Trophoblast cell (in vitro differentiated cells and primary cell): Measurements from ENCODE around the gene HLA-DPA1.

Source experiments
- DNase-seq, 2 donors: peaks; one replicate each; pipeline ENCODE4 v3.0.0-alpha.2; 2016
- H2AFZ ChIP-seq: 2 replicates; pipeline ENCODE4 v1.6.1; 2013; ENCODE audit warnings: low read length, moderate library complexity, mild to moderate bottlenecking; ENCODE audit not compliant: insufficient read depth, poor library complexity
- H2AK5ac ChIP-seq: 2 replicates; pipeline ENCODE4 v1.6.1; 2013; ENCODE audit warnings: mild to moderate bottlenecking, low read length
- H2BK120ac ChIP-seq: 2 replicates; pipeline ENCODE4 v1.6.1; 2013; ENCODE audit warnings: low read length, mild to moderate bottlenecking, moderate library complexity; ENCODE audit not compliant: insufficient read depth, poor library complexity
- H2BK12ac ChIP-seq: 2 replicates; pipeline ENCODE4 v1.6.1; 2013; ENCODE audit warnings: mild to moderate bottlenecking, low read length, moderate library complexity
- H2BK5ac ChIP-seq: 2 replicates; pipeline ENCODE4 v1.6.1; 2013; ENCODE audit warnings: low read length, low read depth, moderate library complexity, mild to moderate bottlenecking; ENCODE audit not compliant: poor library complexity
- H3K14ac ChIP-seq: 2 replicates; pipeline ENCODE4 v1.6.1; 2013; ENCODE audit warnings: mild to moderate bottlenecking, low read length
- H3K18ac ChIP-seq: 2 replicates; pipeline ENCODE4 v1.6.1; 2013; ENCODE audit warnings: mild to moderate bottlenecking, low read length
- H3K23ac ChIP-seq: 2 replicates; pipeline ENCODE4 v1.6.1; 2013; ENCODE audit warnings: low read length
- H3K27ac ChIP-seq: 2 replicates; pipeline ENCODE4 v1.5.1; 2013; ENCODE audit warnings: low read depth, mild to moderate bottlenecking, inconsistent platforms, low read length, moderate library complexity
- H3K27me3 ChIP-seq: 2 replicates; pipeline ENCODE4 v1.6.1; 2013; ENCODE audit warnings: inconsistent platforms, mild to moderate bottlenecking, low read length, moderate library complexity; ENCODE audit not compliant: insufficient read depth
- H3K36me3 ChIP-seq, 2 experiments: 1 replicate in 1 of 2; 2 replicates in 1 of 2; pipeline ENCODE4 v1.6.1; 2013; ENCODE audit warnings: low read length in 2 of 2, mild to moderate bottlenecking in 2 of 2, moderate library complexity in 1 of 2; ENCODE audit not compliant: insufficient read depth in 2 of 2, control insufficient read depth in 1 of 2
- H3K4ac ChIP-seq: 2 replicates; pipeline ENCODE4 v1.6.1; 2013; ENCODE audit warnings: low read depth, mild to moderate bottlenecking, low read length, moderate library complexity
- H3K4me1 ChIP-seq, 2 experiments: 1 replicate in 1 of 2; 2 replicates in 1 of 2; pipeline ENCODE4 v1.6.1; 2013; ENCODE audit warnings: low read length in 2 of 2, mild to moderate bottlenecking in 2 of 2, moderate library complexity in 1 of 2; ENCODE audit not compliant: insufficient read depth in 2 of 2, control insufficient read depth in 1 of 2
- H3K4me2 ChIP-seq: 2 replicates; pipeline ENCODE4 v1.6.1; 2013; ENCODE audit warnings: inconsistent platforms, mild to moderate bottlenecking, low read length, moderate library complexity
- H3K4me3 ChIP-seq: 2 replicates; pipeline ENCODE4 v1.5.1; 2013; ENCODE audit warnings: mild to moderate bottlenecking, low read depth, low read length, inconsistent platforms
- H3K79me1 ChIP-seq: one replicate; pipeline ENCODE4 v1.6.1; 2013; ENCODE audit warnings: low read length
- H3K79me2 ChIP-seq: 2 replicates; pipeline ENCODE4 v1.6.1; 2013; ENCODE audit warnings: low read length, mild to moderate bottlenecking; ENCODE audit not compliant: control insufficient read depth, insufficient read depth, poor library complexity
- H3K9ac ChIP-seq: 2 replicates; pipeline ENCODE4 v1.6.1; 2013; ENCODE audit warnings: mild to moderate bottlenecking, low read length
- H3K9me3 ChIP-seq: 2 replicates; pipeline ENCODE4 v1.6.1; 2013; ENCODE audit warnings: low read depth, mild to moderate bottlenecking, control low read depth, inconsistent platforms, low read length; ENCODE audit not compliant: insufficient read depth
- H4K12ac ChIP-seq: 2 replicates; pipeline ENCODE4 v1.6.1; 2013; ENCODE audit warnings: low read depth, mild to moderate bottlenecking, low read length, moderate library complexity
- H4K8ac ChIP-seq: 2 replicates; pipeline ENCODE4 v1.6.1; 2013; ENCODE audit warnings: low read depth, mild to moderate bottlenecking, low read length, moderate library complexity
- H4K91ac ChIP-seq: one replicate; pipeline ENCODE4 v1.6.1; 2013; ENCODE audit warnings: low read depth, mild to moderate bottlenecking, low read length, moderate library complexity
- WGBS: extraction: QIAGEN DNeasy Blood & Tissue Kit; methylation state at CpG from one replicate; pipeline ENCODE4 v1.1.7; 2013; ENCODE audit warnings: missing lambda C conversion rate; ENCODE audit not compliant: insufficient read length, insufficient coverage; ENCODE audit errors: extremely low coverage; 5-methylcytosine and 5-hydroxymethylcytosine counted together

Gene HLA-DPA1

GRCh38 chr6:33082702-33083101 is 9.3 kb upstream of the HLA-DPA1 start:
- Histone ChIP-seq H2AFZ (no peak overlapping the region), H2BK12ac (no peak overlapping the region), H3K9ac (no peak overlapping the region), H3K9me3 (no peaks in the 10 kb centered on the region), H3K23ac (no peak overlapping the region), H2AK5ac (no peak overlapping the region), H3K18ac (no peak overlapping the region), H4K8ac (no peak overlapping the region), H3K27me3 (no peaks in the 10 kb centered on the region), H3K79me2 (peaks cover 2% of the 10 kb centered on the region), H3K36me3 (no peaks in the 10 kb centered on the region), H3K27ac (no peak overlapping the region), H3K4ac (no peak overlapping the region), H3K4me3 (no peak overlapping the region), H4K12ac (no peak overlapping the region), H3K4me2 (no peak overlapping the region), H4K91ac (no peak overlapping the region), H3K14ac (no peak overlapping the region), H2BK5ac (no peak overlapping the region), H3K4me1 (peaks cover 5 to 7% of the 10 kb centered on the region in 2 experiments), H3K79me1 (peaks cover 4% of the 10 kb centered on the region), H2BK120ac (no peak overlapping the region)
- DNase-seq, result peak; percentile 19 to 43
- no CpG with 5 or more reads among the region's 2 CpGs for WGBS

GRCh38 chr6:33081098-33081824 is 7.8 kb upstream of the HLA-DPA1 start:
- no CpG with 5 or more reads among the region's 16 CpGs for WGBS
- DNase-seq, result no peak
- Histone ChIP-seq H3K27ac (no peak overlapping the region), H2AFZ (peak overlapping the region; percentile 66), H2BK120ac (no peak overlapping the region), H4K8ac (peak overlapping the region; percentile 51), H3K9me3 (no peaks in the 10 kb centered on the region), H4K91ac (peak overlapping the region; percentile 30), H3K79me1 (peaks cover 4% of the 10 kb centered on the region), H3K79me2 (peaks cover 2% of the 10 kb centered on the region), H2AK5ac (no peak overlapping the region), H3K4me3 (peak overlapping the region; percentile 60), H3K14ac (peak overlapping the region; percentile 41), H3K9ac (peak overlapping the region; percentile 42), H4K12ac (peak overlapping the region; percentile 46), H2BK12ac (no peak overlapping the region), H3K27me3 (no peaks in the 10 kb centered on the region), H2BK5ac (no peak overlapping the region), H3K4me1 (peaks cover 5 to 7% of the 10 kb centered on the region in 2 experiments), H3K4ac (no peak overlapping the region), H3K4me2 (peak overlapping the region; percentile 67), H3K36me3 (no peaks in the 10 kb centered on the region), H3K23ac (no peak overlapping the region), H3K18ac (peak overlapping the region; percentile 19)

- Histone ChIP-seq H2BK120ac (no peak overlapping the region), H3K18ac (peak overlapping the region; percentile 19), H3K27me3 (no peaks in the 10 kb centered on the region), H3K9ac (peak overlapping the region; percentile 42), H3K14ac (peak overlapping the region; percentile 41), H3K4ac (no peak overlapping the region), H3K23ac (no peak overlapping the region), H2BK12ac (no peak overlapping the region), H3K9me3 (no peaks in the 10 kb centered on the region), H4K8ac (peak overlapping the region; percentile 51), H2AFZ (peak overlapping the region; percentile 66), H3K27ac (no peak overlapping the region), H2AK5ac (no peak overlapping the region), H2BK5ac (no peak overlapping the region), H4K12ac (peak overlapping the region; percentile 46), H3K4me2 (peak overlapping the region; percentile 67), H3K4me1 (peaks cover 5 to 7% of the 10 kb centered on the region in 2 experiments), H3K79me1 (peaks cover 4% of the 10 kb centered on the region), H3K79me2 (peaks cover 2% of the 10 kb centered on the region), H3K36me3 (no peaks in the 10 kb centered on the region), H3K4me3 (peak overlapping the region; percentile 60), H4K91ac (peak overlapping the region; percentile 30)
- WGBS, result no CpG with 5 or more reads among the region's 49 CpGs
- DNase-seq, result no peak
Measured at GRCh38 chr6:33080127-33081089, 7.0 kb upstream of the HLA-DPA1 start.

- H4K91ac ChIP-seq, result no peak overlapping the region
- H2AFZ ChIP-seq, result no peak overlapping the region
- peaks cover 5 to 7% of the 10 kb centered on the region in 2 experiments for H3K4me1 ChIP-seq
- no peak overlapping the region for H2BK120ac ChIP-seq
- no peaks in the 10 kb centered on the region for H3K36me3 ChIP-seq
- no peak overlapping the region for H3K18ac ChIP-seq
- no peak overlapping the region for H3K23ac ChIP-seq
- H3K9ac ChIP-seq, result no peak overlapping the region
- peaks cover 2% of the 10 kb centered on the region for H3K79me2 ChIP-seq
- DNase-seq, result no peak
- no peaks in the 10 kb centered on the region for H3K27me3 ChIP-seq
- no peak overlapping the region for H2AK5ac ChIP-seq
- no peak overlapping the region for H3K14ac ChIP-seq
- no peak overlapping the region for H2BK5ac ChIP-seq
- H2BK12ac ChIP-seq, result no peak overlapping the region
- H3K27ac ChIP-seq, result no peak overlapping the region
- no peak overlapping the region for H3K4me3 ChIP-seq
- no peak overlapping the region for H3K4ac ChIP-seq
- peaks cover 4% of the 10 kb centered on the region for H3K79me1 ChIP-seq
- H4K8ac ChIP-seq, result no peak overlapping the region
- no peak overlapping the region for H4K12ac ChIP-seq
- H3K4me2 ChIP-seq, result no peak overlapping the region
- no CpG with 5 or more reads among the region's 4 CpGs for WGBS
- H3K9me3 ChIP-seq, result no peaks in the 10 kb centered on the region
Measured at GRCh38 chr6:33079580-33079979, 6.1 kb upstream of the HLA-DPA1 start.
